Skin epidermis (tissue), 12 donors: ENCODE measurements around the gene TMEM132D.

Source experiments
- H3K27ac ChIP-seq, 21 experiments: fragments of 200-600 bp; sonication (generic) in 11 of 21; one replicate each; pipeline ENCODE4 v1.5.0; 2020; ENCODE audit warnings: mild to moderate bottlenecking in 3 of 21, inconsistent platforms in 2 of 21, moderate library complexity in 2 of 21
- H3K4me3 ChIP-seq, 7 experiments: fragments of 200-600 bp; sonication (generic) in 2 of 7; one replicate each; pipeline ENCODE4 v1.5.0; 2020; ENCODE audit warnings: inconsistent platforms in 2 of 7, mild to moderate bottlenecking in 2 of 7, moderate library complexity in 1 of 7

The TMEM132D gene

DNA sequence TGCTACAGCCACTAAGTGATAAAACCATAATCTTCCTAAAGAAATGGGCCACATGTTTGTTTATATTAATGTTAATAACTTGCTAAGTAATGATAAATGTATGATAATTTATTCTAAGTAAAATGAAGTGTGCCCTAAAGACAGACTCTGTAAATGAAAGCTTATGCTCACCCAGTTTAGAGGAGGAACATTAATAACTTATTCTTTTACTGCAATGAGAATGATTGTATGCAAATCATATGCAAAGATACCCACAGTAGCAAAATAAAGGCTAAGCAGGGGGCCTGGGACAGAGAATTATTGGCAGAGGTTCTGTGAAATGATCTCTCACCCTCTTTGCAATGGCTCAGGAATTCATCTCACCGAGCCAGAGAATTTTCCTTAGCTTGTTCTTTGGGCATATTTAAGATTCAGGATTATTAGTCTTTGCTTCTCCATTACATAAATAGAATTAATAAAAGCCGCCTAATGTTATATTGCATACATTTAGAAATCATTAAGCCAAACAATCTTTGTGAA is 75.9 kb downstream of the TMEM132D start:
- no peak overlapping the region for H3K27ac ChIP-seq
- H3K4me3 ChIP-seq = no peak overlapping the region

GRCh38 chr12:129827102-129827865 is 76.5 kb downstream of the TMEM132D start:
- no peak overlapping the region for H3K4me3 ChIP-seq

GRCh38 chr12:129826273-129826672 is 77.6 kb downstream of the TMEM132D start:
- H3K4me3 ChIP-seq = no peak overlapping the region
- H3K27ac ChIP-seq = no peak overlapping the region

More at GRCh38 chr12:129827102-129827865, 76.5 kb downstream of the TMEM132D start:
- H3K27ac ChIP-seq = no peak overlapping the region

GRCh38 chr12:129825316-129825715 is 78.5 kb downstream of the TMEM132D start:
- H3K27ac ChIP-seq = no peak overlapping the region
- no peak overlapping the region for H3K4me3 ChIP-seq

DNA sequence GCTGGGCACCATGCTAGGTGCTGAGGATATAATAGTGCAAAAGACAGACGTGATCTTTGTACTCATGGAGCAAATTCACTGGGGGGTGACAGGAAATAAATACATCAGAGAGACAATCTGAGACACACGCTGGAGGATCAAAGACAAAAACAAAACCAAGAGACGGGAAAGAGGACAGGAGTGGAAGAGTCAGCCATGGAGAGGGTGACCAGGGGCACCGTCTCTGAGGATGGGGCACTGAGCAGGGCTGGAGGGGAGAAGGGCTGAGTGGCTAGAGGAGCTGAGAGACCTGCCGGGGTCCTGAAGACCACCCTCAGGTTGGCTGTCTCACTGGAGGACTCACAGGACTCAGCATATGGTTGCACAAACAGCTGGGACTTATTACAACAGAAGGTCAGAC is 81.9 kb downstream of the TMEM132D start:
- no peak overlapping the region for H3K4me3 ChIP-seq
- H3K27ac ChIP-seq = no peak overlapping the region

DNA sequence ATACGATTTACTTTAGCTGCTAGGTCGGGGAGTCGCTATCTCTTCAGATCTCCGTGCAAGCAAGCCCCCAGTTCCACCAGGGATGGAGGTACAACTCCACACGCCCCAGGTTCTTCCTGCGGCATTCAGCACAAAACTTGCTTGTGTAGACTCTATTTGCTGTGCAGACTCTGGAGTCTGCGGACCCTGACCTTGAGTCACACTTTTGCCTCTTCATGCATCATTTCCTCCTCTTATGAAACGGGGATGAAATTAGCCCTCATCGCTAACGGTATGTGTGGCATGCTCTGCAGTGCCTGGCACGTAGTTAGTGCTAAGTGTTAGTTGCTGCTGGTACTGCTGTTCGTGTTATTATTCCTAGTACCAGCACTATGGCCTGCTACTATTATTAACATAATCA is 84.4 kb downstream of the TMEM132D start:
- H3K27ac ChIP-seq = no peak overlapping the region

DNA sequence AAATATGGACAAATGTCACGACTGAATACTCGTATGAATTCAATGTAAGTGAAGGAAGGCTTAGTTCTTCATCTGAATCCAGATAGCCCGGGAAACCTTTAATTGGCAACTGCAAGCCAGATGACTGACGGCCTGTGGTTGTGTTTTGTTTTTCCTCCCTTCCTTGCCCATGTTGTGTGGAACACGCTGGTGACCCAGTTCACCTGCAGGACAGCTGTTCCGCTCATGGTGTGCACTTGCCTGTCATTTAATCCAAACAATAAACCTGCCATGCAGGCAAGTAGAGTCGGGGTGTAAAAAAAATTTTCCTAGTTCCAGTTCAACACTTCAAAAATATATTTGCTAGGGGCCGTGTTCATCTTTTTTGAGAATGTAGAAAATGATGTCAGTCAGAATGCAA is 88.0 kb downstream of the TMEM132D start:
- H3K27ac ChIP-seq = no peak overlapping the region

More for the DNA sequence above, 84.4 kb downstream of the TMEM132D start:
- no peak overlapping the region for H3K4me3 ChIP-seq

DNA sequence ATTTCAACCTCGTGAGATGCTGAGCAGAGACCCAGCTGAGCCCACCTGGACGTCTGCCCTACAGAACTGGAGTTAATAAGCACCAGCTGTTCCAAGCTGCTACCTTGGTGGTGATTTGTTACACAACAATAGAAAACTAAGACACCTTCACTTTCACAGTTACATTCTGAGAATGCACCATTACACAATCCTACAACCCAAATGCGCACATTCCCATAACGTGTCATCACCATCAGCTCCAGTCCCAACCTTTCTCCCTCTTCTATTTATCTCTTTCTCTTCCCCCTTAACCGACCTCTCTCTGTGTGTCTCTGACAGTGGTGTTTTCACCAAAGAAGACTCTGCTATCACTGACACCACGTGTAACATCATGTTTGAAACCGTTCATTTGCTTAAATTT is 91.9 kb downstream of the TMEM132D start:
- H3K4me3 ChIP-seq = no peak overlapping the region
- H3K27ac ChIP-seq = no peak overlapping the region

More for the DNA sequence above, 88.0 kb downstream of the TMEM132D start:
- H3K4me3 ChIP-seq = no peak overlapping the region

DNA sequence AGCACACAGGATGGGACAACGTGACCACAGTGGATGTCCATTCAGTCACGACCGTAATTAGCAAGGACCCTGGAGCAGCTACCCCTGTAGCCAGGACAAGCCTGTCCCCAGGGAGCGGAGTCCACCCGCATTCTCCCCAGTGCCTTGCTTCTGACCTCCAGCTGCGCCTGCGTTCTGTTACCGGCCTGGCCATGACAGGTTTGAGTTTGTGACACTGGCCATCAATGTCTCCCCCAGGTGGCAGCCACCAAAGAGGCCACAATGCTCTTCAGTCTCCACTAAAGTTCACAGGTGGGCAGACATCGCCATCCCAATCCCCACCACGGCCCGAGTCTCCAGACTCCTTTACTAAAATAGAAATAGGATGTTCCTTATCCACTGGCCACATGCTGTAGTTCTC is 96.7 kb downstream of the TMEM132D start:
- Histone ChIP-seq H3K4me3 (no peak overlapping the region), H3K27ac (no peak overlapping the region)

DNA sequence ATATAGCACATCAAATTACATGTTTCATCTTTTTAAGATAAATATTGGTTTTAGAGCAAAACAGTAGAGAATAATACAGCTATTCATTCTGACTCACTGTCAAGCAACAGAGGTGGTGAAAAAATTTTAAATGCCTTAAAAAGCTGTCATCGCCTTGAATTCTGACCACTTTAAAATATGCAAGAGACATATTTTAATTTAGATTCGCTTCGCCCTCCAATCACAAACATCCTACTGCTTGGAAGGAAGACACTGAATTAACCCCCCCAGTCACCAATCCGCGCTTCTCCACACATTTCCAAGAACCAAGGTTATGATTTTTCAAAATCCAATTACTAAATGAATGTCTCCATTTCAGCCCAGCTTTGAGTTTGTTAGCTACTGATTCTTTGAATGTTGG is 112.4 kb downstream of the TMEM132D start:
- H3K4me3 ChIP-seq = no peak overlapping the region
- no peak overlapping the region for H3K27ac ChIP-seq

DNA sequence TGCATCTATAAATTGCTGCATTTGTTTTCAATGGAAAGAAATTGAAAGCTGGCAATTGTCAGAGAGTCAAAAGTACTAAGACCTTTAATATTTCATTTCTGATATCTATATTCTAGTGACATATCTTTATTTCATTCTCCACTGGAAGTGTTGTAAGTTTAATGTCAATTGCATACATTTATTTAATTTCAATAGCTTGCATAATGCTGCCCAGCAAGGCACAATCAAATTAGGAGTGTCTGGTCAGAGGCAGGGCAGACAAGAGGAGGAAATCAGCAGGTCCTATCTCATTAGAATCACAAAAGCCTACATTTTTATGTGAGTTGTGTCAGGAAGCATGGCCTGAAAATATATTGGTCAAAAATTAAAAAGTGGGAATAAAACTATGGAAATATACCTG is 112.9 kb downstream of the TMEM132D start:
- no peak overlapping the region for H3K4me3 ChIP-seq
- no peak overlapping the region for H3K27ac ChIP-seq

DNA sequence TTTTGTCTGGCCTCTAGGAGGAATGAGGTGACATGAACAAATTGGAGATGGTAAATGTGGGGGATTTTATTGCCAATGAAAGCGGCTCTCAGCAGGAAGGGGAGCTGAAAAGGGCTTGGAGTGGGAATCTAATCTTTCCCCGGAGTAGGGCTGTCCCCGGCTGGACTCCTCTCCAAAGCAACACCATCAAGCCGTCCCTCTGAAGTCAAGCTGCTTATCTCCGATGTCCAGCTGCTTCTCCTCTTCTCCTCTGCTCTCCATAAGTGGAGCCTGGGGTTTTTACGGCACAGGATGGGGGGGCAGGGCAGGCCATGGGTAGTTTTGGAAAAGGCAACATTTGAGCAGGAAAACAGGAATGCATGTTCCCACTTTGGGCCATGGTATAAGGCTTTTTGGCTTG is 113.5 kb downstream of the TMEM132D start:
- H3K27ac ChIP-seq = no peak overlapping the region

DNA sequence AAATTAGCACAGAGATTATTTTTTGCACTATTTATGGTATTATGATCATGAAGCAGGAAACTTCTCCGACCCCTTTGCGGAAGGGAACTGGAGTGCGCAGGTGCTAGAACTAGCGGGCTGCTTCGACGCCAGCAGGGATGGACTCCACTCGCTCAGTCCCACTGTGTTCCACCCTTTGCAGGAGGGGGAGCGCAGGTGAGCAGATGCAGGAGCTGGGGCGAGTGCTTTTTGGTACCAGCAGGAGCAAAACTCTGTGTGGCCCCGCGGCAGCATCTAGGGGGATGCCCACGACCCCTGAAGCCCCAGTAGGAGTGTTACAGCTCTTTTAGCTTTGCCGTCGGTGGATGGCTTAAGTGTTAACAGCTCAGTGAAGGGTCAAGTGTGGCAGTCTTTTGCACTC is 113.9 kb downstream of the TMEM132D start:
- Histone ChIP-seq H3K27ac (no peak overlapping the region), H3K4me3 (no peak overlapping the region)

More for the DNA sequence above, 113.5 kb downstream of the TMEM132D start:
- no peak overlapping the region for H3K4me3 ChIP-seq

- H3K4me3 ChIP-seq = no peak overlapping the region
- H3K27ac ChIP-seq = no peak overlapping the region
Observed at GRCh38 chr12:129788506-129789084, 115.2 kb downstream of the TMEM132D start.

- no peak overlapping the region for H3K27ac ChIP-seq
- H3K4me3 ChIP-seq = no peak overlapping the region
Observed at GRCh38 chr12:129779989-129780388, 123.8 kb downstream of the TMEM132D start.

DNA sequence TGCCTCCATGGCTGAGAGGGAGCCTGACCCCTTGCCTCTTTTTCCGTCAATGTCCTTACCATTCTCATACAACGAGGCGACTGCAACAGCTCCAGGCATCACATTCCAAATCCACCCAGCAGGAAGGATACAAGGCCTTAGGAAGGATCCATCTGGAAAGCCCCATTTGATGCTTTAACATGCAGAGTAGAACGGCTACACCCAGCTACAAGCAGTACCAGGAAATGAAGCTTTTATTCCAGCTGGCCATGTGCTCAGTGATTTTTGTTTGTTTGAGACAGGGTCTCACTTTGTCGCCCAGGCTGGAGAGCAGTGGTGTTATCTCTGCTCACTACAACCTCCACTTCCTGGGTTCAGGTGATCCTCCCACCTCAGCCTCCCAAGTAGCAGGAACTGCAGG is 124.8 kb downstream of the TMEM132D start:
- Histone ChIP-seq H3K4me3 (no peak overlapping the region), H3K27ac (no peak overlapping the region)

- H3K27ac ChIP-seq = no peak overlapping the region
- H3K4me3 ChIP-seq = no peak overlapping the region
Observed at GRCh38 chr12:129776977-129777667, 126.7 kb downstream of the TMEM132D start.

DNA sequence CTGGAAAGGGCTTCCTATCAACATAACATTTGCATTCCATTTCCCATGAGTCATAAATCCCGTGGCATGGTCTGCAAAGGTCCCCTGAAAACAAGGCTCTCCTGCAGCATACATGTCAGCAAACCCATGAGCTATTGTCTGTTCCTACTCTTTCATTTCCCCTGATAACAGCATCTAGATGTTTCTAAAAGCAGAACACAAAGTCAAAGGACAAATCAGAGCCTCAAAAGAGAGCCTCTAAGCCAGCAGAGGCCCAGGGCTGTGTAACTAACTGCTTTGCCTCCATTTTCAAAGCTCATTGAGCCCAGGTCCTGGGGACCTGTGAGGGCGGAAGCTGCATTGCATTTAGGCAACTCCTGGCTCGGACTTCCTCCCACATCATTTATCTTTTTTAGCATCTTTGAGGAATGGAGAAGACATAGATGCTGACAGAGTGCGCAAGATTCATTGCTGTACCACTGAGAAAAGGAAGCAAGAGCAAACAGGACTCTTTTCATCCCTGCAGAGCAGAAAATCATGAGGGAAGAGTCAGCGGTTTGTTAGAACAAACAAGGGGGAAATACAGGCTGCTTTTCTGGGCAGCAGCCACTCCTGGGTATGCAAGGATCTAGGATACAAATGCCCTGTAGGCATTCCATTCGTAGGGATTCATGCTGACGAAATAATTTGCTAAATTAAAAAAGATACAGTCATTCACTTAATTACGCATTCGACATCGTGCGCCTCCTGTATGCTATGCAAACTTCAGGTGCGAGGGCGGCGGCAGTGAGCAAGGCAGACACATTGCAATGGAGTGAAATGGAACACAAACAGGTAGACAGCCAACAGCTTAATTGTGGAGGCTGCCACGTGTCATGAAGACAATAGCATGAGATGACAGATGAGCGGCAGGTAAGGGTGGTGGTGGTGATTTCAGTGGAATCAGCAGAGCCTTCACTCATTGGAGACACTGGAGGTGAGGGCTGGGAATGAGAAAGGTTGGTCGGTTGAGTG is 131.0 kb downstream of the TMEM132D start:
- H3K4me3 ChIP-seq = no peak overlapping the region
- no peak overlapping the region for H3K27ac ChIP-seq

DNA sequence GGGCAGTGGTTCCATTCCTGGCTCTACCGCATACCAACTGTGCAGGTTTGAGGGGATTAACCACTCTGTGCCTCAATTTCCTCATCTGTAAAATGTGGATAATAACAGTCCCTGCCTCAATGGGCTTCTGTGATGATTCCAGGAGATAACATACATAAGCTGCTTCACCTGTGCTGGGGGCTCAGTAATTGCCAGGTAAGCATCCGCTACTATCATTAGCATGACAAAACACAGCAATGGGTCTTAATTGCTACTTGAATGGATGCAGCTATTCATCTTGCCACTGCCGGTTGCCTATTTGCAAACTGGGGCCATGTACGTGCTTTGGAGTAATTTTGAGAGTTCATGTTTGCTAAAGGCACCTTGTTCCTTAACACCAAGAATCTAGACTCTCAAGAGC is 132.6 kb downstream of the TMEM132D start:
- Histone ChIP-seq H3K27ac (no peak overlapping the region), H3K4me3 (no peak overlapping the region)

GRCh38 chr12:129765719-129766118 is 138.1 kb downstream of the TMEM132D start:
- Histone ChIP-seq H3K27ac (no peak overlapping the region), H3K4me3 (no peak overlapping the region)
